Transverse colon (tissue), 3 donors: ENCODE data around the gene PRDX2.

ENCODE experiments used
- EP300 ChIP-seq: sonication (generic); formaldehyde crosslinking; IDR thresholded peaks from one replicate; pipeline ENCODE4 v1.6.1; 2017; ENCODE audit warnings: antibody characterized with exemption, low read depth
- TF ChIP-seq, protein P1 (sequence below), 5 experiments: fragments of 200-600 bp in 3 of 5; fragments of 450-650 bp in 2 of 5; sonication (generic) in 3 of 5; IDR thresholded peaks; 1 replicate in 2 of 5; 2 replicates in 3 of 5; pipeline ENCODE4 v1.5.1; 2016 to 2017; ENCODE audit warnings: antibody characterized with exemption in 5 of 5, inconsistent platforms in 3 of 5, mild to moderate bottlenecking in 2 of 5, moderate library complexity in 1 of 5

- TF ChIP-seq, protein P1, sequence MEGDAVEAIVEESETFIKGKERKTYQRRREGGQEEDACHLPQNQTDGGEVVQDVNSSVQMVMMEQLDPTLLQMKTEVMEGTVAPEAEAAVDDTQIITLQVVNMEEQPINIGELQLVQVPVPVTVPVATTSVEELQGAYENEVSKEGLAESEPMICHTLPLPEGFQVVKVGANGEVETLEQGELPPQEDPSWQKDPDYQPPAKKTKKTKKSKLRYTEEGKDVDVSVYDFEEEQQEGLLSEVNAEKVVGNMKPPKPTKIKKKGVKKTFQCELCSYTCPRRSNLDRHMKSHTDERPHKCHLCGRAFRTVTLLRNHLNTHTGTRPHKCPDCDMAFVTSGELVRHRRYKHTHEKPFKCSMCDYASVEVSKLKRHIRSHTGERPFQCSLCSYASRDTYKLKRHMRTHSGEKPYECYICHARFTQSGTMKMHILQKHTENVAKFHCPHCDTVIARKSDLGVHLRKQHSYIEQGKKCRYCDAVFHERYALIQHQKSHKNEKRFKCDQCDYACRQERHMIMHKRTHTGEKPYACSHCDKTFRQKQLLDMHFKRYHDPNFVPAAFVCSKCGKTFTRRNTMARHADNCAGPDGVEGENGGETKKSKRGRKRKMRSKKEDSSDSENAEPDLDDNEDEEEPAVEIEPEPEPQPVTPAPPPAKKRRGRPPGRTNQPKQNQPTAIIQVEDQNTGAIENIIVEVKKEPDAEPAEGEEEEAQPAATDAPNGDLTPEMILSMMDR (IDR thresholded peaks at IDR 0.05), result no peak
- TF ChIP-seq EP300, result no peak
Measured at GRCh38 chr19:12754465-12755196, 47.0 kb downstream of the PRDX2 start.
